K562 (cell line): ENCODE results near the gene SDR42E2. TPM values are rescaled to one million over a fixed set of nuclear protein-coding genes. Genes with fewer than 3 reads are reported as not detected.

ENCODE experiments used
- CBX3 ChIP-seq, 2 experiments: IDR thresholded peaks; 1 replicate in 1 of 2; 2 replicates in 1 of 2; pipeline ENCODE4 v1.6.1; 2012; ENCODE audit warnings: inconsistent platforms in 2 of 2, low read length in 2 of 2, borderline replicate concordance in 1 of 2, control low read depth in 1 of 2
- EP300 ChIP-seq: IDR thresholded peaks from 2 replicates; pipeline ENCODE4 v1.6.1; 2012; ENCODE audit warnings: low read length, improper control_type of control experiment
- ETV1 ChIP-seq: fragments of 450-650 bp; conservative IDR thresholded peaks from 2 replicates; pipeline ENCODE4 v1.6.1; 2016; ENCODE audit warnings: missing genetic modification characterization, control low read depth, low read depth, missing compliant biosample characterization
- HDAC6 ChIP-seq: IDR thresholded peaks from 2 replicates; pipeline ENCODE4 v1.6.1; 2012; ENCODE audit warnings: low read depth, mild to moderate bottlenecking, control low read depth, inconsistent platforms, low read length, moderate library complexity
- MECOM ChIP-seq: fragments of 250-450 bp; sonication (Bioruptor Pico); IDR thresholded peaks from 2 replicates; pipeline ENCODE4 v1.8.0; 2022; ENCODE audit warnings: inconsistent platforms
- MEF2D ChIP-seq: conservative IDR thresholded peaks from 2 replicates; pipeline ENCODE4 v1.6.1; 2016; ENCODE audit warnings: low read depth, missing genetic modification characterization, missing compliant biosample characterization
- MEIS2 ChIP-seq: fragments of 450-650 bp; IDR thresholded peaks from 2 replicates; pipeline ENCODE4 v1.6.1; 2014; ENCODE audit warnings: mild to moderate bottlenecking; ENCODE audit not compliant: partially characterized antibody
- MXI1 ChIP-seq: IDR thresholded peaks from 2 replicates; pipeline ENCODE4 v1.6.1; 2011; ENCODE audit warnings: low read depth, mild to moderate bottlenecking, improper control_type of control experiment, low read length
- POLR2B ChIP-seq: fragments of 450-650 bp; IDR thresholded peaks from 2 replicates; pipeline ENCODE4 v1.6.1; 2018; ENCODE audit warnings: low read depth; ENCODE audit not compliant: partially characterized antibody
- PTBP1 ChIP-seq: fragments of 200-400 bp; formaldehyde crosslinking; IDR thresholded peaks from 2 replicates; pipeline ENCODE4 v1.6.1; 2017; ENCODE audit warnings: low read depth, low read length
- SIN3A ChIP-seq, 2 experiments: fragments of 150-350 bp in 1 of 2; IDR thresholded peaks; 2 replicates each; pipeline ENCODE4 v1.6.1; 2011 to 2016; ENCODE audit warnings: borderline replicate concordance in 2 of 2, low read depth in 2 of 2, low read length in 2 of 2, mild to moderate bottlenecking in 2 of 2, moderate library complexity in 2 of 2; ENCODE audit not compliant: control insufficient read depth in 1 of 2
- SRSF1 ChIP-seq: fragments of 200-400 bp; formaldehyde crosslinking; IDR thresholded peaks from 2 replicates; pipeline ENCODE4 v1.6.1; 2017; ENCODE audit warnings: mild to moderate bottlenecking, low read depth, low read length, moderate library complexity
- STAT5B ChIP-seq: fragments of 250-450 bp; sonication (Bioruptor Pico); IDR thresholded peaks from 2 replicates; pipeline ENCODE4 v1.8.0; 2021; ENCODE audit warnings: mild to moderate bottlenecking, inconsistent platforms
- ZNF707 ChIP-seq: fragments of 250-450 bp; sonication (Bioruptor Pico); conservative IDR thresholded peaks from 2 replicates; pipeline ENCODE4 v1.8.0; 2022; ENCODE audit warnings: inconsistent platforms, mild to moderate bottlenecking, moderate library complexity
- polyA plus RNA-seq, 8 experiments: library from polyadenylated mRNA; depleted of rRNA in 4 of 8; stranded (reverse) in 5 of 8; unstranded in 3 of 8; fragments of >200 nt; fragmentation: Nextera tagmentation in 2 of 8; fragmentation: Illumina TruSeq in 1 of 8; extraction: Ambion mirVana in 2 of 8; extraction: Trizol in 1 of 8; gene quantifications; 2 replicates each; pipeline versions ENCODE4 v1.2.1 to v1.2.3, GENCODE V29; 2011 to 2014; ENCODE audit warnings: inconsistent platforms in 1 of 8, missing spikeins in 1 of 8
- total RNA-seq, 7 experiments: library from RNA; depleted of rRNA in 6 of 7; stranded (reverse); fragments of >200 nt in 6 of 7; fragmentation: Illumina TruSeq in 2 of 7; extraction: Trizol in 2 of 7; gene quantifications; 2 replicates each; pipeline versions ENCODE4 v1.2.1 to v1.2.3, GENCODE V29; 2011 to 2021; ENCODE audit warnings: low replicate concordance in 1 of 7
- TF ChIP-seq, protein P1 (sequence below): fragments of 250-450 bp; sonication (Bioruptor Pico); IDR thresholded peaks from 2 replicates; pipeline ENCODE4 v1.4.0; 2020; ENCODE audit warnings: mild to moderate bottlenecking
- TF ChIP-seq, protein P2 (sequence below): fragments of 450-650 bp; IDR thresholded peaks from 2 replicates; pipeline ENCODE4 v1.6.1; 2017; ENCODE audit warnings: antibody characterized with exemption
- TF ChIP-seq, protein P3 (sequence below): sonication (generic); formaldehyde crosslinking; IDR thresholded peaks from 2 replicates; pipeline ENCODE4 v1.8.0; 2023; ENCODE audit warnings: missing genetic modification reagents, mild to moderate bottlenecking, borderline replicate concordance

Gene SDR42E2
- total and polyA plus RNA-seq, 9 of the 15 experiments (the other 6 are each of a cell fraction or from before 2014, with no cell fraction given) = 0.03 to 0.07 (median 0.04) TPM; not detected in 4

DNA sequence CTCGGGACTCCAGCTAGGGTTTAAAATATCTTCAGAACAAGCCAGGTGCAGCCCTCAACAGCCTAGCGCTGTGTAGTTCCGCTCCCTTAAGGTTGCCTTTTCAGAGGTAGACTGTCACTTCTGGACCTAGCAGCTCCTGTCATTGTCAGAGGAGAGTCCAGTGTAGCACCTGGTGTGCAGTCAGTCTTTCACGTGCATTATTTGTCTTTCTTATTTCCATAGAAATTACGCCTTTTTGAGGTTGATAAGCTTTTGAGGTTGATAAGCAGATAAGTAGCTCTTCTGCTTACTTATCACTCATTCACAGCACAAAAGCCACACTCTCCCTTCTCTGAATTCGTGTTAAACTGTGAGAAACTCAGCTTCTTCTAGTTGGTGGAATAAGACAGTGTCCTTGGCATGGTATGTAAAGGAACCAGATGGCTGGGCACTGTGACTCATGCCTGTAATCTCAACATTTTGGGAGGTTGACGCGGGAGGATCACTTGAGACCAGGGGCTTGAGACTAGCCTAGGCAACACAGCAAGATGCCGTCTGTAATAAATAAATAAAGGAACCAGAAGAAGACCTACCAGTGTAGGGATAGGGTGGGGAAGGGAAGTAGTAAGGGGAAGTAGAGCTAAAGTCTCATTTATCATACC is 54.0 kb downstream of the SDR42E2 start (continued):
- TF ChIP-seq ETV1 (tag) = no peak
- peak; percentile 56 for TF ChIP-seq MEIS2
- TF ChIP-seq, protein P1, sequence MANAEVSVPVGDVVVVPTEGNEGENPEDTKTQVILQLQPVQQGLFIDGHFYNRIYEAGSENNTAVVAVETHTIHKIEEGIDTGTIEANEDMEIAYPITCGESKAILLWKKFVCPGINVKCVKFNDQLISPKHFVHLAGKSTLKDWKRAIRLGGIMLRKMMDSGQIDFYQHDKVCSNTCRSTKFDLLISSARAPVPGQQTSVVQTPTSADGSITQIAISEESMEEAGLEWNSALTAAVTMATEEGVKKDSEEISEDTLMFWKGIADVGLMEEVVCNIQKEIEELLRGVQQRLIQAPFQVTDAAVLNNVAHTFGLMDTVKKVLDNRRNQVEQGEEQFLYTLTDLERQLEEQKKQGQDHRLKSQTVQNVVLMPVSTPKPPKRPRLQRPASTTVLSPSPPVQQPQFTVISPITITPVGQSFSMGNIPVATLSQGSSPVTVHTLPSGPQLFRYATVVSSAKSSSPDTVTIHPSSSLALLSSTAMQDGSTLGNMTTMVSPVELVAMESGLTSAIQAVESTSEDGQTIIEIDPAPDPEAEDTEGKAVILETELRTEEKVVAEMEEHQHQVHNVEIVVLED (CRISPR knock-in tag) = no peak
- no peak for TF ChIP-seq MXI1
- TF ChIP-seq SIN3A (IDR thresholded peaks at IDR 0.05; ENCODE audit: borderline replicate concordance in 2 of 2, control insufficient read depth in 1 of 2, low read depth in 2 of 2, low read length in 2 of 2) = peak in 1 of 2 experiments; percentile 51; a peak in 1 of 4 replicates
- TF ChIP-seq HDAC6 = no peak
- TF ChIP-seq MEF2D = no peak
- TF ChIP-seq, protein P2, sequence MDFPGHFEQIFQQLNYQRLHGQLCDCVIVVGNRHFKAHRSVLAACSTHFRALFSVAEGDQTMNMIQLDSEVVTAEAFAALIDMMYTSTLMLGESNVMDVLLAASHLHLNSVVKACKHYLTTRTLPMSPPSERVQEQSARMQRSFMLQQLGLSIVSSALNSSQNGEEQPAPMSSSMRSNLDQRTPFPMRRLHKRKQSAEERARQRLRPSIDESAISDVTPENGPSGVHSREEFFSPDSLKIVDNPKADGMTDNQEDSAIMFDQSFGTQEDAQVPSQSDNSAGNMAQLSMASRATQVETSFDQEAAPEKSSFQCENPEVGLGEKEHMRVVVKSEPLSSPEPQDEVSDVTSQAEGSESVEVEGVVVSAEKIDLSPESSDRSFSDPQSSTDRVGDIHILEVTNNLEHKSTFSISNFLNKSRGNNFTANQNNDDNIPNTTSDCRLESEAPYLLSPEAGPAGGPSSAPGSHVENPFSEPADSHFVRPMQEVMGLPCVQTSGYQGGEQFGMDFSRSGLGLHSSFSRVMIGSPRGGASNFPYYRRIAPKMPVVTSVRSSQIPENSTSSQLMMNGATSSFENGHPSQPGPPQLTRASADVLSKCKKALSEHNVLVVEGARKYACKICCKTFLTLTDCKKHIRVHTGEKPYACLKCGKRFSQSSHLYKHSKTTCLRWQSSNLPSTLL = no peak
- TF ChIP-seq, protein P3, sequence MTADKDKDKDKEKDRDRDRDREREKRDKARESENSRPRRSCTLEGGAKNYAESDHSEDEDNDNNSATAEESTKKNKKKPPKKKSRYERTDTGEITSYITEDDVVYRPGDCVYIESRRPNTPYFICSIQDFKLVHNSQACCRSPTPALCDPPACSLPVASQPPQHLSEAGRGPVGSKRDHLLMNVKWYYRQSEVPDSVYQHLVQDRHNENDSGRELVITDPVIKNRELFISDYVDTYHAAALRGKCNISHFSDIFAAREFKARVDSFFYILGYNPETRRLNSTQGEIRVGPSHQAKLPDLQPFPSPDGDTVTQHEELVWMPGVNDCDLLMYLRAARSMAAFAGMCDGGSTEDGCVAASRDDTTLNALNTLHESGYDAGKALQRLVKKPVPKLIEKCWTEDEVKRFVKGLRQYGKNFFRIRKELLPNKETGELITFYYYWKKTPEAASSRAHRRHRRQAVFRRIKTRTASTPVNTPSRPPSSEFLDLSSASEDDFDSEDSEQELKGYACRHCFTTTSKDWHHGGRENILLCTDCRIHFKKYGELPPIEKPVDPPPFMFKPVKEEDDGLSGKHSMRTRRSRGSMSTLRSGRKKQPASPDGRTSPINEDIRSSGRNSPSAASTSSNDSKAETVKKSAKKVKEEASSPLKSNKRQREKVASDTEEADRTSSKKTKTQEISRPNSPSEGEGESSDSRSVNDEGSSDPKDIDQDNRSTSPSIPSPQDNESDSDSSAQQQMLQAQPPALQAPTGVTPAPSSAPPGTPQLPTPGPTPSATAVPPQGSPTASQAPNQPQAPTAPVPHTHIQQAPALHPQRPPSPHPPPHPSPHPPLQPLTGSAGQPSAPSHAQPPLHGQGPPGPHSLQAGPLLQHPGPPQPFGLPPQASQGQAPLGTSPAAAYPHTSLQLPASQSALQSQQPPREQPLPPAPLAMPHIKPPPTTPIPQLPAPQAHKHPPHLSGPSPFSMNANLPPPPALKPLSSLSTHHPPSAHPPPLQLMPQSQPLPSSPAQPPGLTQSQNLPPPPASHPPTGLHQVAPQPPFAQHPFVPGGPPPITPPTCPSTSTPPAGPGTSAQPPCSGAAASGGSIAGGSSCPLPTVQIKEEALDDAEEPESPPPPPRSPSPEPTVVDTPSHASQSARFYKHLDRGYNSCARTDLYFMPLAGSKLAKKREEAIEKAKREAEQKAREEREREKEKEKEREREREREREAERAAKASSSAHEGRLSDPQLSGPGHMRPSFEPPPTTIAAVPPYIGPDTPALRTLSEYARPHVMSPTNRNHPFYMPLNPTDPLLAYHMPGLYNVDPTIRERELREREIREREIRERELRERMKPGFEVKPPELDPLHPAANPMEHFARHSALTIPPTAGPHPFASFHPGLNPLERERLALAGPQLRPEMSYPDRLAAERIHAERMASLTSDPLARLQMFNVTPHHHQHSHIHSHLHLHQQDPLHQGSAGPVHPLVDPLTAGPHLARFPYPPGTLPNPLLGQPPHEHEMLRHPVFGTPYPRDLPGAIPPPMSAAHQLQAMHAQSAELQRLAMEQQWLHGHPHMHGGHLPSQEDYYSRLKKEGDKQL (CRISPR knock-in tag) = 0 out of 2 replicates have a peak, but pooled peaks have one; percentile 20
- TF ChIP-seq POLR2B = no peak
- no peak for TF ChIP-seq CBX3 (IDR thresholded peaks at IDR 0.05; ENCODE audit: borderline replicate concordance in 1 of 2, low read length in 2 of 2)
- TF ChIP-seq MECOM (CRISPR knock-in tag) = peak; percentile 93
- no peak for TF ChIP-seq PTBP1
- no peak for TF ChIP-seq SRSF1
- peak; percentile 76 for TF ChIP-seq EP300
- TF ChIP-seq ZNF707 (CRISPR knock-in tag) = no peak
- no peak for TF ChIP-seq STAT5B (CRISPR knock-in tag)
